Spleen (tissue), 7 donors: Measurements from ENCODE around the gene ERN2.

ENCODE experiments used
- CTCF ChIP-seq, 11 experiments: fragments of 200-600 bp in 7 of 11; fragments of 450-650 bp in 4 of 11; sonication (generic) in 4 of 11; IDR thresholded peaks in 8 of 11; conservative IDR thresholded peaks in 3 of 11; 1 replicate in 7 of 11; 2 replicates in 4 of 11; pipeline versions ENCODE4 v1.4.0 to v1.8.0; 2016 to 2021; ENCODE audit warnings: antibody characterized with exemption in 11 of 11, inconsistent platforms in 4 of 11, mild to moderate bottlenecking in 1 of 11
- POLR2A ChIP-seq, 3 donors: fragments of 450-650 bp; IDR thresholded peaks; one replicate each; pipeline ENCODE4 v1.5.1; 2017; ENCODE audit warnings: antibody characterized with exemption in 3 of 3, mild to moderate bottlenecking in 1 of 3
- POLR2AphosphoS5 ChIP-seq, 3 donors: sonication (generic); formaldehyde crosslinking; IDR thresholded peaks; one replicate each; pipeline ENCODE4 v1.5.1; 2017; ENCODE audit warnings: antibody characterized with exemption in 3 of 3
- donor health status: DM: no; HTN: no; CAD: no; lungs with moderate emphysema.
- donor health status: DM: no; HTN: no; CAD: no.
- donor health status: DM: no; HTN: no; CAD: no.

- TF ChIP-seq CTCF (IDR thresholded peaks at IDR 0.05 in 8 of 11, conservative IDR thresholded peaks at IDR 0.05 in 3 of 11) (no peak), POLR2AphosphoS5 (IDR thresholded peaks at IDR 0.05) (peak in 1 of 3 donors; percentile 22), POLR2A (IDR thresholded peaks at IDR 0.05) (no peak)
Observed at GRCh38 chr16:23689442-23690187, 23.4 kb downstream of the ERN2 start.
